Gastroesophageal sphincter (tissue), 3 donors: Measurements from ENCODE around the gene IL16.

Experiments used
- CTCF ChIP-seq, 4 experiments: fragments of 200-600 bp in 2 of 4; fragments of 450-650 bp in 2 of 4; sonication (generic) in 1 of 4; IDR thresholded peaks; one replicate each; pipeline ENCODE4 v1.5.1; 2017 to 2019; ENCODE audit warnings: antibody characterized with exemption in 4 of 4, mild to moderate bottlenecking in 2 of 4, moderate library complexity in 2 of 4
- POLR2A ChIP-seq, 2 donors: fragments of 450-650 bp; IDR thresholded peaks; one replicate each; pipeline ENCODE4 v1.6.1; 2017; ENCODE audit warnings: antibody characterized with exemption in 2 of 2, mild to moderate bottlenecking in 2 of 2, moderate library complexity in 1 of 2

- TF ChIP-seq CTCF (IDR thresholded peaks at IDR 0.05), result no peak
- no peak for TF ChIP-seq POLR2A (IDR thresholded peaks at IDR 0.05)
Measured at GRCh38 chr15:81296186-81296585, 99.5 kb downstream of the IL16 start.
